Measurements from ENCODE around the gene EIF2B5. TPM values are rescaled to one million over a fixed set of nuclear protein-coding genes. Genes with fewer than 3 reads are reported as not detected.

EIF2B5 gene
- total and polyA plus RNA-seq, 2 of the 13 experiments (the other 11 are each of a cell fraction or from before 2014, with no cell fraction given): 38.4 to 60.2 TPM

DNA sequence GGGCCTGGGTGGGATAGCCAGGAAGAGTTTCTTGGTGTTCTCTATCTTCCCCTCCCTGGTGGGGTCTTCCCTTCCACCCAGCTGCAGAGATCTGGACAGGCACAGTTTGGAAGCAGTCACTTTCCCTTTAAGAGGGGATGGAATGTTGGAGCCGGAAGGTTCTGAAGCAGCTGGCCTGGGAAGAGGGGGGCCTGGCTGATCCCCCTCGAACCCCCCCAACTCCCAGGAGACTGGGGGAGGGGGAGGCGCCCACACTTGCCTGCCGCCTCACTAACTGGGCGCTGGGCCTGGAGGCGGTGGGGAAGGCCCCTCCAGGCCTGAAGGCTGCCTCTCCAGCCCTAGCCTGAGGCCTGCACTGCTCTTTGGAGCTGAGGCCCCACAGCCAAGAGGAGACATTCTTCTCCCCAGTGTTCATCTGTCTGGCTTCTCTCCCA is 21.4 kb downstream of the EIF2B5 start (continued):
- TF ChIP-seq, protein P1, sequence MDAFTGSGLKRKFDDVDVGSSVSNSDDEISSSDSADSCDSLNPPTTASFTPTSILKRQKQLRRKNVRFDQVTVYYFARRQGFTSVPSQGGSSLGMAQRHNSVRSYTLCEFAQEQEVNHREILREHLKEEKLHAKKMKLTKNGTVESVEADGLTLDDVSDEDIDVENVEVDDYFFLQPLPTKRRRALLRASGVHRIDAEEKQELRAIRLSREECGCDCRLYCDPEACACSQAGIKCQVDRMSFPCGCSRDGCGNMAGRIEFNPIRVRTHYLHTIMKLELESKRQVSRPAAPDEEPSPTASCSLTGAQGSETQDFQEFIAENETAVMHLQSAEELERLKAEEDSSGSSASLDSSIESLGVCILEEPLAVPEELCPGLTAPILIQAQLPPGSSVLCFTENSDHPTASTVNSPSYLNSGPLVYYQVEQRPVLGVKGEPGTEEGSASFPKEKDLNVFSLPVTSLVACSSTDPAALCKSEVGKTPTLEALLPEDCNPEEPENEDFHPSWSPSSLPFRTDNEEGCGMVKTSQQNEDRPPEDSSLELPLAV (CRISPR knock-in tag; conservative IDR thresholded peaks at IDR 0.05; ENCODE audit: low read depth): no peak
- TF ChIP-seq ZNF263 (CRISPR knock-in tag; IDR thresholded peaks at IDR 0.05) (peak; percentile 8; the same call in 1 of the 2 replicates), ZNF780A (CRISPR knock-in tag; IDR thresholded peaks at IDR 0.05) (no peak), SCMH1 (CRISPR knock-in tag; IDR thresholded peaks at IDR 0.05; ENCODE audit: borderline replicate concordance) (no peak), ISL2 (CRISPR knock-in tag; IDR thresholded peaks at IDR 0.05) (0 out of 2 replicates have a peak, but pooled peaks have one; percentile 30), NCOR1 (IDR thresholded peaks at IDR 0.05; ENCODE audit: borderline replicate concordance, low read length) (no peak), ZNF598 (CRISPR knock-in tag; IDR thresholded peaks at IDR 0.05; ENCODE audit: borderline replicate concordance) (0 out of 2 replicates have a peak, but pooled peaks have one; percentile 44), ZBTB7B (CRISPR knock-in tag; IDR thresholded peaks at IDR 0.05) (peak; percentile 16; the same call in 1 of the 2 replicates), RXRA (CRISPR knock-in tag; IDR thresholded peaks at IDR 0.05) (no peak), ZNF839 (CRISPR knock-in tag; IDR thresholded peaks at IDR 0.05; ENCODE audit: borderline replicate concordance) (peak; percentile 30; the same call in 1 of the 2 replicates), GABPB1 (CRISPR knock-in tag; IDR thresholded peaks at IDR 0.05) (peak; percentile 57; the same call in 1 of the 2 replicates), SPEN (CRISPR knock-in tag; IDR thresholded peaks at IDR 0.05; ENCODE audit: low read depth) (peak; percentile 50; the same call in 1 of the 2 replicates), KMT2A (CRISPR knock-in tag; IDR thresholded peaks at IDR 0.05) (peak; percentile 18; the same call in 1 of the 2 replicates), KAT8 (CRISPR knock-in tag; IDR thresholded peaks at IDR 0.05) (peak; percentile 43; the same call in 1 of the 2 replicates), ZNF235 (CRISPR knock-in tag; IDR thresholded peaks at IDR 0.05; ENCODE audit: borderline replicate concordance) (0 out of 2 replicates have a peak, but pooled peaks have one; percentile 78)
- TF ChIP-seq, protein P2, sequence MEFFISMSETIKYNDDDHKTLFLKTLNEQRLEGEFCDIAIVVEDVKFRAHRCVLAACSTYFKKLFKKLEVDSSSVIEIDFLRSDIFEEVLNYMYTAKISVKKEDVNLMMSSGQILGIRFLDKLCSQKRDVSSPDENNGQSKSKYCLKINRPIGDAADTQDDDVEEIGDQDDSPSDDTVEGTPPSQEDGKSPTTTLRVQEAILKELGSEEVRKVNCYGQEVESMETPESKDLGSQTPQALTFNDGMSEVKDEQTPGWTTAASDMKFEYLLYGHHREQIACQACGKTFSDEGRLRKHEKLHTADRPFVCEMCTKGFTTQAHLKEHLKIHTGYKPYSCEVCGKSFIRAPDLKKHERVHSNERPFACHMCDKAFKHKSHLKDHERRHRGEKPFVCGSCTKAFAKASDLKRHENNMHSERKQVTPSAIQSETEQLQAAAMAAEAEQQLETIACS (CRISPR knock-in tag; IDR thresholded peaks at IDR 0.05): peak; percentile 9; the same call in 1 of the 2 replicates
- TF ChIP-seq, protein P3, sequence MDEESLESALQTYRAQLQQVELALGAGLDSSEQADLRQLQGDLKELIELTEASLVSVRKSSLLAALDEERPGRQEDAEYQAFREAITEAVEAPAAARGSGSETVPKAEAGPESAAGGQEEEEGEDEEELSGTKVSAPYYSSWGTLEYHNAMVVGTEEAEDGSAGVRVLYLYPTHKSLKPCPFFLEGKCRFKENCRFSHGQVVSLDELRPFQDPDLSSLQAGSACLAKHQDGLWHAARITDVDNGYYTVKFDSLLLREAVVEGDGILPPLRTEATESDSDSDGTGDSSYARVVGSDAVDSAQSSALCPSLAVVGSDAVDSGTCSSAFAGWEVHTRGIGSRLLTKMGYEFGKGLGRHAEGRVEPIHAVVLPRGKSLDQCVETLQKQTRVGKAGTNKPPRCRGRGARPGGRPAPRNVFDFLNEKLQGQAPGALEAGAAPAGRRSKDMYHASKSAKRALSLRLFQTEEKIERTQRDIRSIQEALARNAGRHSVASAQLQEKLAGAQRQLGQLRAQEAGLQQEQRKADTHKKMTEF (CRISPR knock-in tag; IDR thresholded peaks at IDR 0.05): peak; percentile 47; the same call in 1 of the 2 replicates
- TF ChIP-seq, protein P4, sequence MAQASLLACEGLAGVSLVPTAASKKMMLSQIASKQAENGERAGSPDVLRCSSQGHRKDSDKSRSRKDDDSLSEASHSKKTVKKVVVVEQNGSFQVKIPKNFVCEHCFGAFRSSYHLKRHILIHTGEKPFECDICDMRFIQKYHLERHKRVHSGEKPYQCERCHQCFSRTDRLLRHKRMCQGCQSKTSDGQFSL (CRISPR knock-in tag; IDR thresholded peaks at IDR 0.05): peak; percentile 71; the same call in 1 of the 2 replicates
- TF ChIP-seq, protein P5, sequence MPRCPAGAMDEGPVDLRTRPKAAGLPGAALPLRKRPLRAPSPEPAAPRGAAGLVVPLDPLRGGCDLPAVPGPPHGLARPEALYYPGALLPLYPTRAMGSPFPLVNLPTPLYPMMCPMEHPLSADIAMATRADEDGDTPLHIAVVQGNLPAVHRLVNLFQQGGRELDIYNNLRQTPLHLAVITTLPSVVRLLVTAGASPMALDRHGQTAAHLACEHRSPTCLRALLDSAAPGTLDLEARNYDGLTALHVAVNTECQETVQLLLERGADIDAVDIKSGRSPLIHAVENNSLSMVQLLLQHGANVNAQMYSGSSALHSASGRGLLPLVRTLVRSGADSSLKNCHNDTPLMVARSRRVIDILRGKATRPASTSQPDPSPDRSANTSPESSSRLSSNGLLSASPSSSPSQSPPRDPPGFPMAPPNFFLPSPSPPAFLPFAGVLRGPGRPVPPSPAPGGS (CRISPR knock-in tag; IDR thresholded peaks at IDR 0.05): 0 out of 2 replicates have a peak, but pooled peaks have one; percentile 63
- TF ChIP-seq, protein P6, sequence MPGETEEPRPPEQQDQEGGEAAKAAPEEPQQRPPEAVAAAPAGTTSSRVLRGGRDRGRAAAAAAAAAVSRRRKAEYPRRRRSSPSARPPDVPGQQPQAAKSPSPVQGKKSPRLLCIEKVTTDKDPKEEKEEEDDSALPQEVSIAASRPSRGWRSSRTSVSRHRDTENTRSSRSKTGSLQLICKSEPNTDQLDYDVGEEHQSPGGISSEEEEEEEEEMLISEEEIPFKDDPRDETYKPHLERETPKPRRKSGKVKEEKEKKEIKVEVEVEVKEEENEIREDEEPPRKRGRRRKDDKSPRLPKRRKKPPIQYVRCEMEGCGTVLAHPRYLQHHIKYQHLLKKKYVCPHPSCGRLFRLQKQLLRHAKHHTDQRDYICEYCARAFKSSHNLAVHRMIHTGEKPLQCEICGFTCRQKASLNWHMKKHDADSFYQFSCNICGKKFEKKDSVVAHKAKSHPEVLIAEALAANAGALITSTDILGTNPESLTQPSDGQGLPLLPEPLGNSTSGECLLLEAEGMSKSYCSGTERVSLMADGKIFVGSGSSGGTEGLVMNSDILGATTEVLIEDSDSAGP (CRISPR knock-in tag; IDR thresholded peaks at IDR 0.05; ENCODE audit: borderline replicate concordance): peak; percentile 99
